Right lobe of liver (tissue), 4 donors: ENCODE data around the gene ASB14.
"Not testable (repeated sequence)": the region's sequence is repeated elsewhere in the genome, so short reads cannot be mapped to it uniquely, and the experiment has no call there.

ENCODE experiments used
- CTCF ChIP-seq, 4 donors: fragments of 200-600 bp in 3 of 4; fragments of 450-650 bp in 1 of 4; IDR thresholded peaks; one replicate each; pipeline versions ENCODE4 v1.5.1 to v1.8.0; 2016 to 2022; ENCODE audit warnings: antibody characterized with exemption in 4 of 4, mild to moderate bottlenecking in 2 of 4
- POLR2A ChIP-seq: fragments of 450-650 bp; IDR thresholded peaks from one replicate; pipeline ENCODE4 v1.6.1; 2017; ENCODE audit warnings: antibody characterized with exemption, mild to moderate bottlenecking
- donor health status: DM: no; HTN: no; CAD: no.
- donor health status: DM: no; HTN: no; CAD: no.
- donor health status: DM: no; HTN: yes; CAD: no.

GRCh38 chr3:57339071-57339642 is 46.7 kb upstream of the ASB14 start:
- not testable (repeated sequence) for TF ChIP-seq CTCF (IDR thresholded peaks at IDR 0.05); POLR2A
